ENCODE results near the gene USP8.

DNA sequence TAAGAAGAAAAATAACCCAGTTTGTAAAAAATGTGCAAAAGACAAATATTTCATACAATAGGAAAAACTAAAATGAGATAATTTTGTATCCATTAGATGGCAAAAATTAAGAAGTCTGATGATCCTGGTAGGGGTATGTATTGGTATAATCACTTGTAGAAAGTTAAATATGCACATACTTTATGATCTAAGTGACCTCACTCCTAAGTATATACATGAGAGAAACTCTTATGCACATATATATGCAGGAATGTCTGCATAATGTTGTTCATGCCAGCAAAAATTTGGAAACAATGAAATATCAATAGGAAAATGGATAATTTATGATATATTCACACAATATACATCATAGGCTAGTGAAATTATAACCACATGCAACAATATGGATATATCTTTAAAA is 88.8 kb downstream of the USP8 start:
- no peak for TF ChIP-seq GATA2 (IDR thresholded peaks at IDR 0.05; ENCODE audit: low read depth, low read length)
- no peak for TF ChIP-seq GATA3 (IDR thresholded peaks at IDR 0.05; ENCODE audit: low read depth, low read length)

Measured in SH-SY5Y (cell line).